IMR-90 (cell line): ENCODE results near the gene C12orf75. TPM values are rescaled to one million over a fixed set of nuclear protein-coding genes. Genes with fewer than 3 reads are reported as not detected.

ENCODE experiments used
- ATAC-seq: fragments of 200-7000 bp; cut with Tn5 transposase; 2 replicates; pipeline ENCODE4 v1.9.1; 2020; ENCODE audit warnings: low read depth, mild to moderate bottlenecking, moderate library complexity
- BruUV-seq: library from RNA; stranded (reverse); fragments of 400-500 nt; replicated peaks from 2 replicates; lab custom pipeline; 2021; lab: Mats Ljungman, UMichigan
- CTCF ChIA-PET: fragments of 300-600 bp; formaldehyde crosslinking; extraction: SDS; loops from one replicate; lab custom pipeline; 2021; ENCODE audit warnings: antibody characterized with exemption; lab: Yijun Ruan, JAX
- POLR2A ChIA-PET: fragments of 300-600 bp; sonication (Branson Sonifier 250); formaldehyde crosslinking; loops from one replicate; lab custom pipeline; 2022; ENCODE audit warnings: antibody characterized with exemption; ENCODE audit not compliant: unreplicated experiment; lab: Charles Lee
- DNase-seq: peaks from one replicate; pipeline ENCODE4 v3.0.0; 2013
- H2AFZ ChIP-seq: replicated peaks from 2 replicates; pipeline ENCODE3; 2013; ENCODE audit warnings: low read length, mild to moderate bottlenecking; ENCODE audit not compliant: poor library complexity
- H2AK5ac ChIP-seq: 2 replicates; pipeline ENCODE4 v1.6.1; 2013; ENCODE audit warnings: low read depth, low read length, inconsistent platforms
- H2AK9ac ChIP-seq: replicated peaks from 2 replicates; pipeline ENCODE3; 2013; ENCODE audit warnings: mild to moderate bottlenecking, low read depth, low read length, moderate library complexity; ENCODE audit not compliant: poor library complexity
- H2BK120ac ChIP-seq: 2 replicates; pipeline ENCODE4 v1.6.1; 2013; ENCODE audit warnings: low read depth, low read length, inconsistent platforms
- H2BK15ac ChIP-seq: 3 replicates; pipeline ENCODE4 v1.6.1; 2013; ENCODE audit warnings: low read depth, low read length, inconsistent platforms
- H2BK20ac ChIP-seq: 2 replicates; pipeline ENCODE4 v1.6.1; 2013; ENCODE audit warnings: low read depth, mild to moderate bottlenecking, inconsistent platforms, low read length, moderate library complexity
- H2BK5ac ChIP-seq: 2 replicates; pipeline ENCODE4 v1.6.1; 2013; ENCODE audit warnings: mild to moderate bottlenecking, low read depth, low read length, inconsistent platforms; ENCODE audit not compliant: poor library complexity, severe bottlenecking
- H3K14ac ChIP-seq: replicated peaks from 2 replicates; pipeline ENCODE4 v1.6.1; 2013; ENCODE audit warnings: low read depth, low read length, inconsistent platforms
- H3K18ac ChIP-seq: 2 replicates; pipeline ENCODE4 v1.6.1; 2013; ENCODE audit warnings: low read depth, low read length, control low read depth
- H3K23ac ChIP-seq: 2 replicates; pipeline ENCODE4 v1.6.1; 2013; ENCODE audit warnings: low read depth, low read length, inconsistent platforms
- H3K27ac ChIP-seq: 2 replicates; pipeline ENCODE4 v1.5.1; 2013; ENCODE audit warnings: mild to moderate bottlenecking, control low read depth, low read length; ENCODE audit not compliant: insufficient read depth
- H3K27me3 ChIP-seq: 2 replicates; pipeline ENCODE4 v1.6.1; 2013; ENCODE audit warnings: low read length; ENCODE audit not compliant: control insufficient read depth, insufficient read depth
- H3K36me3 ChIP-seq: 2 replicates; pipeline ENCODE4 v1.6.1; 2013; ENCODE audit warnings: low read length, mixed read lengths; ENCODE audit not compliant: control insufficient read depth, insufficient read depth
- H3K4ac ChIP-seq: 2 replicates; pipeline ENCODE4 v1.6.1; 2013; ENCODE audit warnings: low read depth, low read length, inconsistent platforms
- H3K4me1 ChIP-seq: 2 replicates; pipeline ENCODE4 v1.6.1; 2013; ENCODE audit warnings: low read length, mixed read lengths; ENCODE audit not compliant: control insufficient read depth, insufficient read depth
- H3K4me2 ChIP-seq: 2 replicates; pipeline ENCODE4 v1.6.1; 2013; ENCODE audit warnings: low read depth, mild to moderate bottlenecking, control low read depth, low read length, moderate library complexity
- H3K4me3 ChIP-seq: 2 replicates; pipeline ENCODE4 v1.5.1; 2013; ENCODE audit warnings: low read depth, mild to moderate bottlenecking, control low read depth, low read length, moderate library complexity; ENCODE audit not compliant: insufficient read depth
- H3K56ac ChIP-seq: 2 replicates; pipeline ENCODE4 v1.6.1; 2013; ENCODE audit warnings: low read length, inconsistent platforms; ENCODE audit not compliant: insufficient read depth; ENCODE audit errors: extremely low read depth
- H3K79me1 ChIP-seq, 2 experiments: 2 replicates each; pipeline ENCODE4 v1.6.1; 2013; ENCODE audit warnings: low read length in 2 of 2, inconsistent platforms in 1 of 2, low read depth in 1 of 2
- H3K9ac ChIP-seq: 2 replicates; pipeline ENCODE4 v1.6.1; 2013; ENCODE audit warnings: low read depth, low read length, control low read depth
- H3K9me1 ChIP-seq: 2 replicates; pipeline ENCODE4 v1.6.1; 2013; ENCODE audit warnings: low read length, inconsistent platforms; ENCODE audit not compliant: insufficient read depth
- H3K9me3 ChIP-seq: 2 replicates; pipeline ENCODE4 v1.6.1; 2013; ENCODE audit warnings: low read length; ENCODE audit not compliant: control insufficient read depth, insufficient read depth
- H4K20me1 ChIP-seq: 2 replicates; pipeline ENCODE4 v1.6.1; 2013; ENCODE audit warnings: low read length, inconsistent platforms; ENCODE audit not compliant: insufficient read depth
- H4K5ac ChIP-seq: 2 replicates; pipeline ENCODE4 v1.6.1; 2013; ENCODE audit warnings: mild to moderate bottlenecking, low read depth, low read length, control low read depth
- H4K8ac ChIP-seq, 2 experiments: 2 replicates each; pipeline ENCODE4 v1.6.1; 2013; ENCODE audit warnings: low read depth in 2 of 2, low read length in 2 of 2, control low read depth in 1 of 2, inconsistent platforms in 1 of 2
- H4K91ac ChIP-seq: 2 replicates; pipeline ENCODE4 v1.6.1; 2013; ENCODE audit warnings: low read depth, low read length, inconsistent platforms; ENCODE audit not compliant: insufficient read depth
- BHLHE40 ChIP-seq: fragments of 150-350 bp; IDR thresholded peaks from 2 replicates; pipeline ENCODE4 v1.6.1; 2016; ENCODE audit warnings: mild to moderate bottlenecking, low read depth, low read length
- CEBPB ChIP-seq: IDR thresholded peaks from 2 replicates; pipeline ENCODE4 v1.6.1; 2012; ENCODE audit warnings: low read depth, low read length, improper control_type of control experiment
- CHD1 ChIP-seq: IDR thresholded peaks from 2 replicates; pipeline ENCODE4 v1.6.1; 2012; ENCODE audit warnings: low read depth, low read length, improper control_type of control experiment
- CTCF ChIP-seq: conservative IDR thresholded peaks from 2 replicates; pipeline ENCODE4 v1.5.1; 2012; ENCODE audit warnings: mild to moderate bottlenecking, low read depth, low read length, improper control_type of control experiment
- FOS ChIP-seq: fragments of 150-350 bp; IDR thresholded peaks from 2 replicates; pipeline ENCODE4 v1.6.1; 2016; ENCODE audit warnings: low read depth, low read length
- MAFK ChIP-seq: IDR thresholded peaks from 2 replicates; pipeline ENCODE4 v1.6.1; 2012; ENCODE audit warnings: low read depth, low read length, improper control_type of control experiment
- MAZ ChIP-seq: IDR thresholded peaks from 2 replicates; pipeline ENCODE4 v1.6.1; 2012; ENCODE audit warnings: low read depth, mild to moderate bottlenecking, low read length, improper control_type of control experiment, moderate library complexity, borderline replicate concordance
- MXI1 ChIP-seq: IDR thresholded peaks from 2 replicates; pipeline ENCODE4 v1.6.1; 2012; ENCODE audit warnings: low read depth, mild to moderate bottlenecking, low read length, moderate library complexity, borderline replicate concordance
- NFE2L2 ChIP-seq: fragments of 150-350 bp; IDR thresholded peaks from 2 replicates; pipeline ENCODE4 v1.6.1; 2016; ENCODE audit warnings: low read depth, mild to moderate bottlenecking, low read length
- POLR2A ChIP-seq: IDR thresholded peaks from 2 replicates; pipeline ENCODE4 v1.6.1; 2012; ENCODE audit warnings: mild to moderate bottlenecking, low read depth, low read length
- RCOR1 ChIP-seq: IDR thresholded peaks from 2 replicates; pipeline ENCODE4 v1.6.1; 2012; ENCODE audit warnings: mild to moderate bottlenecking, low read length, improper control_type of control experiment; ENCODE audit not compliant: insufficient replicate concordance
- RFX5 ChIP-seq: IDR thresholded peaks from 2 replicates; pipeline ENCODE4 v1.8.0; 2012; ENCODE audit warnings: low read depth, mild to moderate bottlenecking, low read length, moderate library complexity
- SMC3 ChIP-seq: fragments of 150-350 bp; IDR thresholded peaks from 2 replicates; pipeline ENCODE4 v1.6.1; 2016; ENCODE audit warnings: low read depth, mild to moderate bottlenecking, antibody characterized with exemption, low read length, moderate library complexity
- WGBS, 2 experiments: methylation state at CpG; one replicate each; pipeline versions ENCODE4 v1.1.5 to v1.1.7; 2013; ENCODE audit warnings: missing lambda C conversion rate in 2 of 2; ENCODE audit not compliant: insufficient read length in 1 of 2; ENCODE audit errors: extremely low coverage in 2 of 2; 5-methylcytosine and 5-hydroxymethylcytosine counted together
- dilution Hi-C: fragments of 300-500 bp; cut with HindIII; formaldehyde crosslinking; loops from one replicate; pipeline ENCODE4 v1.14.3; 2018; ENCODE audit warnings: low sequenced_read_pairs; ENCODE audit not compliant: unreplicated experiment
- in situ Hi-C: fragments of 300-500 bp; cut with MboI; formaldehyde crosslinking; loops from 3 replicates; pipeline ENCODE4 v1.14.3; 2019; ENCODE audit warnings: low sequenced_read_pairs, inconsistent platforms, mixed read lengths
- intact Hi-C: fragments of 100-400 bp; cut with micrococcal nuclease; formaldehyde crosslinking; loops from 2 replicates; pipeline ENCODE4 v1.10.0; 2022
- polyA plus RNA-seq, 3 experiments: library from polyadenylated mRNA; depleted of rRNA; stranded (reverse); fragments of >200 nt; gene quantifications; 2 replicates each; pipeline ENCODE4 v1.2.3, GENCODE V29; 2012; ENCODE audit warnings: low replicate concordance in 1 of 3
- total RNA-seq: library from RNA; depleted of rRNA; stranded (reverse); fragments of >200 nt; gene quantifications from 2 replicates; pipeline ENCODE4 v1.2.3, GENCODE V29; 2012
- TF ChIP-seq, protein P1 (sequence below): fragments of 150-350 bp; IDR thresholded peaks from 2 replicates; pipeline ENCODE4 v1.6.1; 2016; ENCODE audit warnings: low read depth, mild to moderate bottlenecking, low read length, moderate library complexity, borderline replicate concordance
- TF ChIP-seq, protein P2 (sequence below): fragments of 150-350 bp; IDR thresholded peaks from 2 replicates; pipeline ENCODE4 v1.6.1; 2017; ENCODE audit warnings: mild to moderate bottlenecking, antibody characterized with exemption, low read length, low read depth

Gene C12orf75
- total and polyA plus RNA-seq, 2 of the 4 experiments (the other 2 are of a cell fraction) = 145 to 278 TPM

DNA sequence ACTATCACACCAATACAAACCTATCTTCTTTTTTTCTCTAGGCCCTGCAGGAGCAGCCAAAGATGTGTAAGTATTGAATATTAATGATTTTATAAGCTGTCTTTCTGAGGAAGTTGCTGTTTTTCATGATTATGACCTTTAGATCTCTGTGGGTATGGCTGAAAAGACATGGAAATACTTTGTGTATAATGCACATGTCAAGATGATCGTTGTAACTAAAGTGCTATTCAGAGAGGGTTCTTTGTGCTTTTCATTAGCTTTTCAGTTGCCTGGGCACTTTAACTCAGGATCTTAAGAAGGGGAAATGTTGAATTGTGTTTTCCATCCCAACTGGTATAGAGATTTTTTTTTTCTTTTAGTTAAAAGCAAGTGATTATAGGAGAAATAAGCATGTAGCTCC lies 18.1 kb downstream of the C12orf75 start:
- H3K56ac ChIP-seq = no peak overlapping the region
- no peak overlapping the region for H3K18ac ChIP-seq
- no peaks in the 10 kb centered on the region for H3K9me3 ChIP-seq
- in situ Hi-C loops = no loop called here
- no peak overlapping the region; the same call in 1 of the 2 replicates for H3K4me2 ChIP-seq
- H3K27ac ChIP-seq = no peak overlapping the region
- no peak for ATAC-seq
- H3K36me3 ChIP-seq = peaks cover 6% of the 10 kb centered on the region; the same call in 1 of the 2 replicates
- no peak overlapping the region for H3K4ac ChIP-seq
- dilution Hi-C loops = no loop called here
- H3K27me3 ChIP-seq = no peaks in the 10 kb centered on the region
- H4K91ac ChIP-seq = no peak overlapping the region
- H3K79me1 ChIP-seq = peaks cover 51 to 70% of the 10 kb centered on the region in 2 experiments
- no peak overlapping the region for H3K14ac ChIP-seq
- no peak overlapping the region for H4K8ac ChIP-seq
- no peak overlapping the region for H2AK5ac ChIP-seq
- H2AK9ac ChIP-seq = no peak overlapping the region
- TF ChIP-seq, protein P1, sequence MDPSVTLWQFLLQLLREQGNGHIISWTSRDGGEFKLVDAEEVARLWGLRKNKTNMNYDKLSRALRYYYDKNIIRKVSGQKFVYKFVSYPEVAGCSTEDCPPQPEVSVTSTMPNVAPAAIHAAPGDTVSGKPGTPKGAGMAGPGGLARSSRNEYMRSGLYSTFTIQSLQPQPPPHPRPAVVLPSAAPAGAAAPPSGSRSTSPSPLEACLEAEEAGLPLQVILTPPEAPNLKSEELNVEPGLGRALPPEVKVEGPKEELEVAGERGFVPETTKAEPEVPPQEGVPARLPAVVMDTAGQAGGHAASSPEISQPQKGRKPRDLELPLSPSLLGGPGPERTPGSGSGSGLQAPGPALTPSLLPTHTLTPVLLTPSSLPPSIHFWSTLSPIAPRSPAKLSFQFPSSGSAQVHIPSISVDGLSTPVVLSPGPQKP = no peak
- TF ChIP-seq RCOR1 = no peak
- no peak for TF ChIP-seq FOS
- TF ChIP-seq CEBPB = no peak
- TF ChIP-seq, protein P2, sequence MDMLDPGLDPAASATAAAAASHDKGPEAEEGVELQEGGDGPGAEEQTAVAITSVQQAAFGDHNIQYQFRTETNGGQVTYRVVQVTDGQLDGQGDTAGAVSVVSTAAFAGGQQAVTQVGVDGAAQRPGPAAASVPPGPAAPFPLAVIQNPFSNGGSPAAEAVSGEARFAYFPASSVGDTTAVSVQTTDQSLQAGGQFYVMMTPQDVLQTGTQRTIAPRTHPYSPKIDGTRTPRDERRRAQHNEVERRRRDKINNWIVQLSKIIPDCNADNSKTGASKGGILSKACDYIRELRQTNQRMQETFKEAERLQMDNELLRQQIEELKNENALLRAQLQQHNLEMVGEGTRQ = no peak
- TF ChIP-seq POLR2A = no peak
- no peak for TF ChIP-seq BHLHE40
- no peak for TF ChIP-seq CHD1
- TF ChIP-seq MXI1 = no peak
- no peak for TF ChIP-seq SMC3
- TF ChIP-seq MAZ = no peak
- no peak for TF ChIP-seq CTCF
- no peak for TF ChIP-seq NFE2L2
- no peak for TF ChIP-seq MAFK
- TF ChIP-seq RFX5 = no peak
- H4K5ac ChIP-seq = no peak overlapping the region
- H2AFZ ChIP-seq = no peak overlapping the region
- CTCF ChIA-PET = no interaction called here
- H2BK120ac ChIP-seq = no peak overlapping the region
- intact Hi-C loops = no loop called here
- no peak for DNase-seq
- no peak overlapping the region for H2BK5ac ChIP-seq
- H4K20me1 ChIP-seq = peaks cover 63% of the 10 kb centered on the region
- POLR2A ChIA-PET = no interaction called here
- H3K9ac ChIP-seq = no peak overlapping the region
- H3K4me3 ChIP-seq = no peak overlapping the region
- H2BK20ac ChIP-seq = no peak overlapping the region
- WGBS, 2 experiments = no CpG with 5 or more reads among the region's 1 CpG
- peaks cover 27% of the 10 kb centered on the region for H3K4me1 ChIP-seq
- BruUV-seq = no TSS peak
- no peak overlapping the region; the same call in 1 of the 2 replicates for H3K23ac ChIP-seq
- peaks cover 28% of the 10 kb centered on the region for H3K9me1 ChIP-seq
- H2BK15ac ChIP-seq = no peak overlapping the region
